ENCODE data around the gene KNTC1.
"Not testable (repeated sequence)": the region's sequence is repeated elsewhere in the genome, so short reads cannot be mapped to it uniquely, and the experiment has no call there.

KNTC1 gene

GRCh38 chr12:122526683-122527477, at the start of gene KNTC1, which contains the start of gene RSRC2:
Gene KNTC1 (plus strand): TSS chr12:122527249. CDS start chr12:122530064, 2,815 bp downstream.
Gene RSRC2 (minus strand): TSS chr12:122526936. CDS start chr12:122526853, 83 bp downstream.
- H3K4me3 ChIP-seq (ENCODE audit: low read depth, low read length), result peak within 1 kb of the TSS; percentile 88
- peak; percentile 10 for TF ChIP-seq CTCF (conservative IDR thresholded peaks at IDR 0.05; ENCODE audit: low read depth, low read length)
- DNase-seq (ENCODE audit: low read depth), result peak; percentile 100

GRCh38 chr12:122480753-122481152, 46.3 kb upstream of the KNTC1 start:
- no peak for TF ChIP-seq CTCF (conservative IDR thresholded peaks at IDR 0.05; ENCODE audit: low read depth, low read length)
- DNase-seq (ENCODE audit: low read depth), result no peak
- H3K4me3 ChIP-seq (ENCODE audit: low read depth, low read length), result no peak overlapping the region

GRCh38 chr12:122481861-122482260, 45.2 kb upstream of the KNTC1 start:
- TF ChIP-seq CTCF (conservative IDR thresholded peaks at IDR 0.05; ENCODE audit: low read depth, low read length), result no peak
- DNase-seq (ENCODE audit: low read depth), result peak; percentile 22
- H3K4me3 ChIP-seq (ENCODE audit: low read depth, low read length), result no peak overlapping the region

- no peak for TF ChIP-seq CTCF (conservative IDR thresholded peaks at IDR 0.05; ENCODE audit: low read depth, low read length)
- no peak for DNase-seq (ENCODE audit: low read depth)
Observed at GRCh38 chr12:122483969-122484368, 43.1 kb upstream of the KNTC1 start.

GRCh38 chr12:122484385-122484784, 42.7 kb upstream of the KNTC1 start:
- DNase-seq (ENCODE audit: low read depth); H3K4me3 ChIP-seq (ENCODE audit: low read depth, low read length): not testable (repeated sequence)

More at GRCh38 chr12:122483969-122484368, 43.1 kb upstream of the KNTC1 start:
- H3K4me3 ChIP-seq (ENCODE audit: low read depth, low read length), result no peak overlapping the region

GRCh38 chr12:122486360-122486759, 40.7 kb upstream of the KNTC1 start:
- DNase-seq (ENCODE audit: low read depth), result peak; percentile 67
- not testable (repeated sequence) for H3K4me3 ChIP-seq (ENCODE audit: low read depth, low read length)

- no peak overlapping the region for H3K4me3 ChIP-seq (ENCODE audit: low read depth, low read length)
- no peak for DNase-seq (ENCODE audit: low read depth)
- no peak for TF ChIP-seq CTCF (conservative IDR thresholded peaks at IDR 0.05; ENCODE audit: low read depth, low read length)
Observed at GRCh38 chr12:122486805-122487426, 40.1 kb upstream of the KNTC1 start.

- not testable (repeated sequence) for DNase-seq (ENCODE audit: low read depth); H3K4me3 ChIP-seq (ENCODE audit: low read depth, low read length)
Observed at GRCh38 chr12:122487807-122488206, 39.2 kb upstream of the KNTC1 start.
